Uterus (tissue), 4 donors: Measurements from ENCODE around the gene PKDREJ. TPM values are rescaled to one million over a fixed set of nuclear protein-coding genes. Genes with fewer than 3 reads are reported as not detected.

ENCODE experiments used
- DNase-seq, 2 donors: peaks; one replicate each; pipeline ENCODE4 v3.0.0-alpha.2; 2019 to 2020
- H3K27ac ChIP-seq, 2 donors: fragments of 200-600 bp; sonication (generic); 1 replicate in 1 of 2; 2 replicates in 1 of 2; pipeline ENCODE4 v1.5.1; 2016 to 2018
- H3K27me3 ChIP-seq, 2 donors: fragments of 200-600 bp; sonication (generic); one replicate each; pipeline ENCODE4 v1.5.1; 2018 to 2019; ENCODE audit warnings: control low read depth in 1 of 2
- H3K36me3 ChIP-seq, 2 donors: fragments of 200-600 bp; sonication (generic); one replicate each; pipeline ENCODE4 v1.5.1; 2019; ENCODE audit warnings: control low read depth in 1 of 2
- H3K4me1 ChIP-seq, 2 donors: fragments of 200-600 bp; sonication (generic); one replicate each; pipeline ENCODE4 v1.5.1; 2018 to 2019; ENCODE audit warnings: control low read depth in 1 of 2
- H3K4me3 ChIP-seq, 2 donors: fragments of 200-600 bp; sonication (generic); 1 replicate in 1 of 2; 2 replicates in 1 of 2; pipeline ENCODE4 v1.5.1; 2018 to 2019; ENCODE audit warnings: mild to moderate bottlenecking in 1 of 2
- H3K9me3 ChIP-seq, 2 donors: fragments of 200-600 bp; sonication (generic); one replicate each; pipeline ENCODE4 v1.5.1; 2019; ENCODE audit warnings: control low read depth in 1 of 2
- CTCF ChIP-seq, 4 experiments: fragments of 200-600 bp in 2 of 4; fragments of 450-650 bp in 2 of 4; sonication (generic) in 2 of 4; IDR thresholded peaks; one replicate each; pipeline ENCODE4 v1.5.1; 2016 to 2019; ENCODE audit warnings: antibody characterized with exemption in 4 of 4, mild to moderate bottlenecking in 2 of 4, moderate library complexity in 1 of 4
- POLR2A ChIP-seq, 2 donors: fragments of 450-650 bp; IDR thresholded peaks; one replicate each; pipeline ENCODE4 v1.6.1; 2016; ENCODE audit warnings: antibody characterized with exemption in 2 of 2, mild to moderate bottlenecking in 1 of 2, moderate library complexity in 1 of 2
- intact Hi-C: fragments of 100-400 bp; cut with DNase I; formaldehyde crosslinking; loops from one replicate; pipeline ENCODE4 v1.15.1; 2023; ENCODE audit warnings: low total_unique reads
- total RNA-seq, 4 donors: library from RNA; depleted of rRNA in 3 of 4; stranded (reverse); fragments of >200 nt in 3 of 4; gene quantifications; one replicate each; pipeline versions ENCODE4 v1.1.0 to v1.2.4, GENCODE V29; 2014 to 2023
- donor health status: DM: yes; HTN: yes; CAD: no.

Gene PKDREJ
- total RNA-seq, 4 donors from 2014 or later, result 0.06 to 0.14 TPM; not detected in 2

DNA sequence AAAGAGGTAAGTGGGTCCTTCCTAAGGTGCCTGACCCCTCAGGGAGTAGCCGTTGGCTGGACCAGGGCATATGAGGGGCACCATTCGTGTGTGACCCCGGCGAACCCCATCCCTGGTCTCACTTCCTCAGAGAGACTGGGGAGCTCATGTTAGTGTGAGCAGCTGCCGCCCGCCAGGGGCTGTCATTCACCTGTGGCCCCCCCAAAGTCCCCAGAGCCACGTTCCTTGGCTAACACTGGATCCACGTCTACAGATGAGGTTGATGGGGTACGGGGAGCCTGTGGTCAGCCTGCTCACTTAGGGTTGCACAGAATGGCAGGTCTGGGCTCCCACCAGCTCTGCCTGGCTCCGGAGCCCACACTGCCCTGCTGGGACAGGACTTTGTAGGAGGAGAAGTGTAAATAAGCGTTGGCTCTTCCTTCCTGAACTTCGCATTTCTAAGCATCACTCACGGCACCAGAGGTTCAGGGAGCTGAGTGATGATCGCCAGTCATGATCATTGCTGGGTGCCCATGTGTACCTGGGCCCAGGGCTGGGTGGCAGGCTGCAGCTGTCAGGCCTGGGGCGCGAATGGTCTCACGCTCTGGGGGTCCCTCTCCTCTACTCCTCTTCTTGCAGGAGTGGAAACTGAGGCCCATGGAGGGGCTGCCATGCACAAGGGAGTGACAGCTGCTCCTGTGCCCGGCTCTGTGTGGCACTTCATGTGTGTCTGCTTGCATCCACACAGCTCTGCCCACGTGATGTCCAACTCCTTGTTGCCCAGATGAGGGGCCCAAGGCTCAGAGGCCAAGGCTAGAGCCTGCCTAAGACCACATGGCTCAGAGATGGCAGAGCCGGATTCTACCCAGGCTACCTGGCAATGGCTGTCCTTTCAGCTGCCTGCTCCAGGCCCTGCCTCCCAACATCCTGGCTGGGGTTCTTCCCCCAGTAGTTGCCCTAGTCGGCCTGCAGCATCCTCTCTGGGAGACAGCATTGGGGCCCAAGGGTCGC lies 15.8 kb upstream of the PKDREJ start:
- no peaks in the 10 kb centered on the region for H3K9me3 ChIP-seq
- intact Hi-C loops, result no loop called here
- no peak for DNase-seq
- H3K27me3 ChIP-seq, result no peaks in the 10 kb centered on the region
- H3K4me3 ChIP-seq, result no peak overlapping the region
- TF ChIP-seq CTCF (IDR thresholded peaks at IDR 0.05), result no peak
- TF ChIP-seq POLR2A (IDR thresholded peaks at IDR 0.05), result no peak
- H3K4me1 ChIP-seq, result no peaks in the 10 kb centered on the region
- H3K27ac ChIP-seq, result no peak overlapping the region
- no peaks in the 10 kb centered on the region for H3K36me3 ChIP-seq

DNA sequence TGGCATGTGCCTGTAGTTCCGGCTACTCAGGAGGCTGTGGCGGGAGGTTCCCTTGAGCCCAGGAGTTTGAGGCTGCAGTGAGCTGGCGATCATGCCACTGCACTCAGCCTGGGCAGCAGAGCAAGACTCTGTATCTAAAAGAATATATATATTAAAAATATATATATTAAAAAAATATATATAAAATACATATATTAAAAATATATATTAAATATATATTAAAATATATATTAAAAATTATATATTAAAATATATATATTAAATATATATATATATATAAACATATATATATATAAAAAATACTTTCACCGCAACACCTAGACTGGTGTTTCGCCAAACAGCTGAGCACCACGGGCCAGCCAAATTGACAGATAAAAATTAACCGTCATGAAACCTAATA lies 13.4 kb upstream of the PKDREJ start:
- H3K4me1 ChIP-seq, result no peaks in the 10 kb centered on the region
- no peaks in the 10 kb centered on the region for H3K36me3 ChIP-seq
- no peak overlapping the region for H3K27ac ChIP-seq
- H3K4me3 ChIP-seq, result no peak overlapping the region
- TF ChIP-seq POLR2A (IDR thresholded peaks at IDR 0.05) (no peak), CTCF (IDR thresholded peaks at IDR 0.05) (no peak)
- DNase-seq, result no peak
- no peaks in the 10 kb centered on the region for H3K27me3 ChIP-seq
- no peaks in the 10 kb centered on the region for H3K9me3 ChIP-seq
- intact Hi-C loops, result no loop called here

GRCh38 chr22:46275455-46276122 lies 12.4 kb upstream of the PKDREJ start:
- Histone ChIP-seq H3K27ac (no peak overlapping the region), H3K4me1 (no peaks in the 10 kb centered on the region), H3K4me3 (no peak overlapping the region), H3K27me3 (no peaks in the 10 kb centered on the region), H3K9me3 (no peaks in the 10 kb centered on the region), H3K36me3 (no peaks in the 10 kb centered on the region)
- intact Hi-C loops, result no loop called here
- no peak for TF ChIP-seq POLR2A (IDR thresholded peaks at IDR 0.05)
- no peak for TF ChIP-seq CTCF (IDR thresholded peaks at IDR 0.05)
- no peak for DNase-seq

DNA sequence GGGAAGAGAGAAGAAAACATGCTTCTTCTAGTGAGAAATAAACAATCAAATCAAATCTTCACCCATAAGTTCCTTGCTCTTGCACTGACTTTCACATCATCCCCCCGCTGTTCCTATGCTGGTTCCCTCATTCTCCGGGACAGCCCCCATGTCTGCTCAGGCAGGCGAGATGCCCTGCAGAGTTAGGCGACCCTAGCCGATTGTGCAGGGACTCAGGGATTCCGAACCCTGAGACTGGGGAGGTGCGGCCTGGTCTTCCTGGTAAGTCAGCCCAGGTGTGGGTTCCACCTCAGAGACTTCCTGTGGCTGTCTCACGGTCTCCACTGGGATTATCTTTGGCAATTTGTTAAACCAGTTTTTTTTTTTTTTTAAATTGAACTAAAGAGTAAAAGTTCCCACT lies 11.2 kb upstream of the PKDREJ start:
- Histone ChIP-seq H3K4me1 (peaks cover 0 to under 1% of the 10 kb centered on the region in 2 donors), H3K36me3 (no peaks in the 10 kb centered on the region), H3K27me3 (no peaks in the 10 kb centered on the region), H3K9me3 (no peaks in the 10 kb centered on the region), H3K4me3 (no peak overlapping the region), H3K27ac (no peak overlapping the region)
- intact Hi-C loops, result no loop called here
- TF ChIP-seq POLR2A (IDR thresholded peaks at IDR 0.05) (no peak), CTCF (IDR thresholded peaks at IDR 0.05) (no peak)
- DNase-seq, result no peak
